NCI-H510A treated with DMSO at 0.1 percent for 48 hours (cell line): ENCODE measurements around the gene PECR.
A peak's percentile ranks its signal among the peaks of the same experiment; 100 is the strongest.
"Not testable (repeated sequence)": the region's sequence is repeated elsewhere in the genome, so short reads cannot be mapped to it uniquely, and the experiment has no call there.

Source experiments
- DNase-seq: peaks from one replicate; lab custom pipeline; 2025; lab: John Stamatoyannopoulos, UW

PECR gene

GRCh38 chr2:216029416-216030129 is 52.0 kb downstream of the PECR start:
- DNase-seq = no peak

GRCh38 chr2:216024779-216025336 is 56.8 kb downstream of the PECR start:
- no peak for DNase-seq

- peak; percentile 55 for DNase-seq
Measured at GRCh38 chr2:216023055-216023648, 58.5 kb downstream of the PECR start.

DNA sequence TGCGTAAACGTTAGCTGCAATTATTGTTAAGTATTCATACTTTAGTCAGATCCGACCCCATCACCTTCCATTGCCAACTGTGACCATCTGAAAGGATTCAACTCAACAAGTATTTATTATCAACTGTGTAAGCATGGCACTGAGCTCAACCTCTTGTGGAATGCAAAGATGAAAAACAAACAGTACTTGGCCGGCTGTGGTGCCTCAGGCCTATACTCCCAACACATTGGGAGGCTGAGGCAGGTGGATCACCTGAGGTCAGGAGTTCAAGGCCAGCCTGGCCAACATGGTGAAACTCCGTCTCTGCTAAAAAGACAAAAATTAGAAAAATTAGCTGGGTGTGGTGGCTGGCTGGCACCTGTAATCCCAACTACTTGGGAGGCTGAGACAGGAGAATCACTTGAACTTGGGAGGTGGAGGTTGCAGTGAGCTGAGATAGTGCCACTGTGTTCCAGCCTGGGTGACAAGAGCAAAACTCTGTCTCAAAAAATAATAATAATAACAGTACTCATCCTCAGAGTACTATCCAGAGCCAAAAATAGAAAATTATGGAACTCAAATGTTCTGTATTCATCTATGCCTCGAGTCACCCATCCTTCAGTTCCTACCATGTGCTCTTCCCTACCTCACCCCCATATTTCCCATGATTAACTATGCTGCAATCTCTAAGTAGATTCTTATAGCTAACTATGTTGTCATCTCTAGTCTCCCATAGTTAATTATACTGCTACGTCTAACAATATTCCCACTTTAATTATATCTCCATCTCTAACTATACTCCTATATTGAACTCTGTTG is 59.6 kb downstream of the PECR start:
- no peak for DNase-seq

DNA sequence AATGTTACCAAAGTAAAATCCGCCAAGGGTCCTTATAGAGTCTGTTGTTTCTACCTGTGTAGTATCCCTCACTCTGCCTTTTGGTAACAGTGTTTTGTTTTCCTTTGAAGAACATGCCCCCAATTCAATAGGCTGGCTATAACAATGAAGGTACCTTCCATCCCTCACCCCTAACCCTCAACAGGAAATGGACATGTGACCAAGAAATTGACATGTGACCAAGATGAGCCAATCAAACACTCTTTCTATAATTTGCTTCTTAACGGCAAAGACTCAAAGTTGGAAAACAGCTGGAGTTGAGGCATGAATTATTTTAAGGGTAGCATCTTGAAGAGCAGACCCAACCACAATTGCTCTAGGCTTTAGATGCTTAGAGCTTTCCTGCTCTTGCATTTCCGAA is 62.9 kb downstream of the PECR start:
- no peak for DNase-seq

- no peak for DNase-seq
Measured at GRCh38 chr2:216017365-216017764, 64.2 kb downstream of the PECR start.

- DNase-seq = no peak
Measured at GRCh38 chr2:216016581-216016980, 65.0 kb downstream of the PECR start.

DNA sequence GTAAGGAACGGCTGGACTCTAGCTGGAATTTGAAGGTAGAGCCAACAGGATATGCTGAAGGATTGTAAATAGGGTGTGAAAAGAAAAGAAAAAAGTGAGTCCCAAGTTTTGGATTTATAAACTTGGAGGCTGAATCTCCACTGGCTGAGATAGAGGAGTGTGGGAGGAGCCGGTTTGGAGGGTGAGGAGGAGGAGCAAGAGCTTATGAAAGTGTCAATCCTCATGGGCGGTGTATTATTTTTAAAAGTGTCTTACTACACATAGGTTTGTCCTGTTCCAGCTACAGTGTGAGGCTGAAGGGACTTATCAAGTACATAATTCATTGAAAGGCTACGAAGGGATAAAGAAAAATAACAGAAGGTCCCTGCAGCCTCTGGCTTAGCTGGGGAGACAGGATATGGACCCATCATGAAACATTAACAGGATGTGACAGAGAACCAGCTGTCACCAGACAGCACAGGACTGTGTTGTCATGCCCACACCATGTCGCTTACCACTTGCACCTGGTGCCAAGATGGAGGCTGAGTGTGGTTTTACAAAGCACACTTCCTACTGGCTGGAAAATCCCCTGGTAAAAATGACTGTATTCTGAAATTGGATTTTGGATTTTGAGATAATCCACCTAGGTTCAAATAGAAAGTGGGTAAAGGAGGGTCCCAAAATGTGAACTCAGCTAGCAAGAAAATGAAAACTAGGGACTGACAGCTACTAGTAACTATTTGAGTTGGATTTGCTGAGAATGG is 65.7 kb downstream of the PECR start:
- peak; percentile 74 for DNase-seq

- no peak for DNase-seq
Measured at GRCh38 chr2:216014986-216015385, 66.6 kb downstream of the PECR start.

DNA sequence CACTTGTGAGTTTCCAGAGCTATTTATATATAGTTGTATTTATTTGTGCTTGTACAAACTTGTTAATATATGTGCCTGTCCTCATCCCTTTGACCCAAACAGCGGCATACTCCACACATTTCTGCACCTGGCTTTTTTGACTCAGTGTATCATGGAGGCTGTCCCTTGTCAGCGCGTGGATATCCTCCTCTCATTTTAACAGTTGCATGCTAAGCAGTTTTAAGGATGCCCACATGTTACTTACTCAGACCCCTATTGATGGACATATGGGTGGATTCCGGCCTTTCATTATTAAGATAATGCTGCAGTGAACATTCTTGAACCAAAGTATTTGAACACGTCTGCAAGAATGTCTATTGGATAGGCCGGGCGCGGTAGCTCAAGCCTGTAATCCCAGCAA is 67.6 kb downstream of the PECR start:
- no peak for DNase-seq

GRCh38 chr2:216013080-216013909 is 68.3 kb downstream of the PECR start, which contains the start of gene MREG:
TSS of gene MREG (minus strand) at chr2:216013551. CDS start at chr2:216013327, 224 bp downstream.
- DNase-seq = peak; percentile 81

- DNase-seq = no peak
Measured at GRCh38 chr2:216012830-216013079, 68.9 kb downstream of the PECR start.

- peak; percentile 4 for DNase-seq
Measured at GRCh38 chr2:216012133-216012829, 69.3 kb downstream of the PECR start.

DNA sequence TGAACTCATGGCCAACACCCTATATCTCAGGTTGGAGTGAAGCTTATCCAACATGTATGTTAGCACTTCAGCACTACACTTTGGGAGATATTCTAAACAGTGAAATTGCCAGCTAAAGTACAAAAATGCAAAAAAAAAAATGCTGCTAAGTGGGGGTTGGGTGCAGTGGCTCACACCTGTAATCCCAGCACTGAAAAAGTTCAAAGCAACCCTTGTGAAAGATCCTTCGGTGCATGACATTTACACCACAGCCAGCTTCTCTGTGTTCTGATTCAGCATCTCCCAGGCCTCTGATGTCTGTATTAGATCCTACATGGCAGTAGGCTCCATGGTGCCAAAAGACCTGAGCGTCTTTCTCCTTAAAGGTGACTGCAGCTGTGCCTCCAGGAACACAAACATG is 72.4 kb downstream of the PECR start:
- DNase-seq = not testable (repeated sequence)

- no peak for DNase-seq
Measured at GRCh38 chr2:216008387-216008786, 73.2 kb downstream of the PECR start.

- DNase-seq = no peak
Measured at GRCh38 chr2:216006164-216006663, 75.4 kb downstream of the PECR start.

DNA sequence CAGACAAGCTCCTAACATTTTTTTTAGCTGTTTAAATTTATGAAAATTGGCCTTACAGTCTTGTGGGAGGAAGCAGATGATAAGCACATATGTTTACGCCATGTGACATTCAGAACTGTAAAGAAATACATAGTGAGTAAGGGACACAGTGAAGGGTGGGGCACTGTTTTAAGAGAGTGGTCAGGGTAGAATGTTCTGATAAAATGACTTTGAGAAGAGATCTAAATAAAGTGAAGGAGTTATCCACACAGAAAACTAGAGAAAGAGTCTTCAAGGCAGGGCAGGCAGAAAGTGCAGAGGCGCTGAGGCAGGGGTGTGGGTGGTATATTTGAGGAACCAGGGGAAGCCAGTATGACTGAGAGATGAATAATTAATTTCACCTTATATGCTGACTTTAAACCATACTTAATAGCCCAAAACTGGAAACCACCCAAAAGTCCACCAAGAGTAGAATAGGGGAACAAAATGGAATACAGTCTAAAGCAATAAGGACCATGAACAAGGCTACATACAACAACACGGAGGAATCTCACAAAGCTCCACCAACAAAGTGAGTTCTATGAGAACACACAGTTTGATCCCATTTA is 76.8 kb downstream of the PECR start:
- no peak for DNase-seq

GRCh38 chr2:216003876-216004696 is 77.5 kb downstream of the PECR start:
- no peak for DNase-seq

DNA sequence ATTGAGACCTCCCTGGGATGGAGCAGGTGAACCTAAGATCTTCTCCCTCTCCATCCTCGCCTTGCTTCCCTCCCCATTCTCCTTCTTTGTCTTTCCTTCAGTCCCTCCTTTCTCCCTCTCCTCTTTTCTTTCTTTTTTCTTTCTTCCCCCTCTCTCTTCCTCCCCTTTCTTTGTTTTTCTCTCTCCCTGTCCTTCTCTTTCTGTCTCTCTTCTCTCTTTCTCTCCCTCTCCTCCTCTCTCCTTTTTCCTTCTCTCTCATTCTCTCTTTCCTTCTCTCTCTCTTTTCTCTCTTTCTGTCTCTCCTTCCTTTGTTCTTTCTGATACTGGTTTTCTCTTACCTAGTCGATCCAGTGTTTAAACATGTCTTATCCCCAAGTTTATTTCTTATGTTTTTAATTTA is 78.9 kb downstream of the PECR start:
- no peak for DNase-seq
